ENCODE measurements around the gene CD300A.

The CD300A gene

GRCh38 chr17:74522381-74523105 lies 56.1 kb downstream of the CD300A start:
- no peak for DNase-seq

GRCh38 chr17:74523308-74523707 lies 56.9 kb downstream of the CD300A start:
- no peak for DNase-seq

- peak; percentile 73 for DNase-seq
These were observed 58.4 kb downstream of the CD300A start for GRCh38 chr17:74524653-74525464.

- no peak for DNase-seq
These were observed 59.0 kb downstream of the CD300A start for GRCh38 chr17:74525465-74525725.

GRCh38 chr17:74525781-74526288 lies 59.4 kb downstream of the CD300A start:
- DNase-seq, result no peak

GRCh38 chr17:74526681-74527080 lies 60.2 kb downstream of the CD300A start:
- no peak for DNase-seq

- no peak for DNase-seq
These were observed 60.6 kb downstream of the CD300A start for GRCh38 chr17:74527081-74527480.

- no peak for DNase-seq
These were observed 61.3 kb downstream of the CD300A start for GRCh38 chr17:74527756-74528155.

GRCh38 chr17:74528491-74529199 lies 62.2 kb downstream of the CD300A start:
- DNase-seq, result peak; percentile 100

GRCh38 chr17:74529243-74529642 lies 62.8 kb downstream of the CD300A start:
- DNase-seq, result no peak

GRCh38 chr17:74530831-74531150 lies 64.4 kb downstream of the CD300A start:
- DNase-seq, result no peak

GRCh38 chr17:74531231-74531761 lies 64.9 kb downstream of the CD300A start, which contains the start of gene CD300LB:
Gene CD300LB (minus strand): TSS chr17:74531475. CDS start chr17:74531350, 125 bp downstream.
- peak; percentile 62 for DNase-seq

GRCh38 chr17:74532115-74532514 lies 65.7 kb downstream of the CD300A start:
- DNase-seq, result peak; percentile 98

Data from inflammatory macrophage treated with lipopolysaccharide for 4 hours (primary cell).